NCI-H510A (cell line): ENCODE results near the gene GJB5.
A peak's percentile ranks its signal among the peaks of the same experiment; 100 is the strongest.
"Not testable (repeated sequence)": the region's sequence is repeated elsewhere in the genome, so short reads cannot be mapped to it uniquely, and the experiment has no call there.

Source experiments
- DNase-seq: peaks from one replicate; lab custom pipeline; 2025; lab: John Stamatoyannopoulos, UW

Gene GJB5

DNA sequence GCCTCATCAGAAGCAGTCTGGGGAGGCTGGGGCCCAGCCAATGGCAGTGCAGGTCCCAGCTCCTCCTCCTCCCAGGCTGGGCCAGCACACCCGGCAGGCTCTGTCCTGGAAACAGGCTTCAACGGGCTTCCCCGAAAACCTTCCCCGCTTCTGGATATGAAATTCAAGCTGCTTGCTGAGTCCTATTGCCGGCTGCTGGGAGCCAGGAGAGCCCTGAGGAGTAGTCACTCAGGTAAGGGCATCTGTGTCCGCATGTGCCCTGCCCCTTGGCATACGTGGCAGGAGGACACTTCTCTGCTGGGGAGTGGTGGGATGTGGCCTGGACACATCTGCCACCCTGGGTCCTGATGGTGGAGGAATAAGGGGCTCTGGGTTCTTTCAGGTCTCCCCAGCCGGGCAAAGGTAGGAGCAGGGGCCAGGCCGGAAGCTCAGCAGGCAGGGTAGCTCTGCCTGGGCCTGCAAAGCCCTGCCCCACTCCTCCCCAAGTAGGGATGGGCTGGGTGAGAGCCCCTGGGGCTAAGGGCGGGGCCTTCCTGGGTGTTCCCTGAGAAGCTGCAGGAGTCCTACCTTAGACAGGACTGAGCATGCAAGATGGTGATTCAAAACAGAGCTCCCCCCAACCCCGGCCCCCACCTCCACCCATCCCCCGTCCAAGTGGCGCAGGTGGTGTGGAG lies at the start of gene GJB5:
TSS of gene GJB5 (plus strand) at position 84 of the 674 bp plus-strand sequence. CDS start 2,284 bp downstream, outside the sequence.
- DNase-seq, result no peak

DNA sequence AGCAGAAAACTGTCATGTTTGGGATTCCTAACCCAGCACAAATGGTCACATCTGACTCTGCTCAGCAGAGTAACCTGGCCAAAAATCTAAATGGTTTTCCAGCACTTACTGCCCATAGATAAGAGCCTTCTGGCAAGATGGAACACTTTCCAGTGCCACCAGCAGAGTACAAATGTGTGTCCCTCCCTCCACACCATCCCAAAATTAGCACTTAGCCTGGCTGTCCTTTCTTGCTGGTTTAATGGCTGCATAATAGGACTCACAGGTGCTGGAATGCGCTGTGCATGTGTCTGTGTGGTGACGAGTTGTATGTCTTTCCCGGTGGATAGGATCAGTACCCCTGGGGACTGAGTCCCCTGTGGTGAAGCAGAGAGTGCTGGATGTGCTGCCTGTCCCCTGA lies 49.8 kb upstream of the GJB5 start:
- DNase-seq, result no peak

DNA sequence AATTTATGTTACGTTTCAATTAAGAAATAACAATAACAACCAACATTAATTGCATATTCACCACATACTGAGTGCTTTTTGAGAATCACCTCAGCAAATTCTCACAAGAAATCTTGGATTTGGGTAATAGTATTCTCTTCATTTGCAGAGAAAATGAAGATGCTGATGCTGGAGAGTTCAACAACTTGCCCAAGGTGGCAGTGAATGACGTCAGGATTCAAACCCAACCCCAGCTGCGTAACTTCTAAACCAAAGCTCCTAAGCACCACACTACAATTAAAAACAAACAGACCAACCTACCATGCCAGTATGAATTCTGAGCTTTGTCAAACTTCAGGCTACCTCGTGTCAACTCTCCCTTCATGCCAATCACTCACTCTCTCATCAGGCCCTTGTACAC lies 46.7 kb upstream of the GJB5 start:
- DNase-seq, result no peak

DNA sequence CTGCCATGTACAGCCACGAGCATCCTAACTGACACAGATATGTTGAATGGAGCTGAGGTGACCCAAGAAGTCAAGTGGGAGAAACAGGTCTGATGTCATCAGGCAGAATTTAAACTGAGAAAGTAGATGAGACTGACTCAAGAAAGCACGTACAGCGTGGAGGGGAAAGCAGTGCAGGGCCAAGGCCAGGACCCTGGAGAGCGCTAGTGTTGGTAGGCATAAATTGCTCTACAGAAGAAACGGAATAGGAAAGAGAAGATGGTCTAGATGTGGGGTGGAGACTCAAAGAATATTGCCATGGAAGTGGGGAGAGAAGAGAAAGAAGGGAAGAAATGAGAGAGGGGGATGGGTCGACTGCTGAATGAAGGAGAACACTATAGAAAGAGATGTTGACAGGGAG lies 45.3 kb upstream of the GJB5 start:
- DNase-seq, result no peak

DNA sequence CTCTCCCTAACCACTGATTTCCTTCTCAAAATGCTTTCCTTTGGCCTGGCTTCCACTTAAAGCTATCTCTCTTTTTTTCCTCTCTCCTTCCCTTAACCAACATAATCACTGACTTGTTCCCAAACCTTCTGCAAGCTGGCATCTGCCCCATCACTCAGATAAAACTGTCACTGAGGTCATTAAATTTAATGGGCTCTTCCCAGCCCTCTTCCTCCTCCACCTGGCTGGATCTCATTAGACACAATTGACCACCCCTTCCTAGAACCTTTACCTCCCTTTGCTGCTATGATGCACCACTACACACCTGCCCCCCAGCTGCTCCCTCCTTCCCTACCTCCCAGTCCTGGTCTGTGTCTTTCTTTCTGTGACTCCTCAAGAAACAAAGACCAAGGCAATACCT lies 44.0 kb upstream of the GJB5 start:
- DNase-seq, result no peak

DNA sequence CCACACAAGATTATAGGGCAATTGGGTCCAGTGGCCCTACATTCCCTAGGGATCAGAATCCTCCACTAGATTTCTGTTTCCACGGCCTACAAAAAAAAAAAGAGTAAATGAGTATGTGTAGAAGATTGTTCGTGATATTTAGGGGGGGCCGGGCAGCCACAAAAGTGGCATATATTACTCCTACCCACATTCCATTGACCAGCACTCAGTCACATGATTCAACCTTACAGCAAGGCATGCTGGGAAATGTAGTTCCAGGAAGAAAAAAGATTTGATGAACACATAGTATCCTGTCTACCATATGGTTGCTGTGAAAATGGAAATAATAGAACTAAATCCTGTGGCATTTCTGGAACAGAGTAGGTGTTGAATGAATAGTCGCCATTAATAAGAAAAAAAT lies 43.4 kb upstream of the GJB5 start:
- no peak for DNase-seq

DNA sequence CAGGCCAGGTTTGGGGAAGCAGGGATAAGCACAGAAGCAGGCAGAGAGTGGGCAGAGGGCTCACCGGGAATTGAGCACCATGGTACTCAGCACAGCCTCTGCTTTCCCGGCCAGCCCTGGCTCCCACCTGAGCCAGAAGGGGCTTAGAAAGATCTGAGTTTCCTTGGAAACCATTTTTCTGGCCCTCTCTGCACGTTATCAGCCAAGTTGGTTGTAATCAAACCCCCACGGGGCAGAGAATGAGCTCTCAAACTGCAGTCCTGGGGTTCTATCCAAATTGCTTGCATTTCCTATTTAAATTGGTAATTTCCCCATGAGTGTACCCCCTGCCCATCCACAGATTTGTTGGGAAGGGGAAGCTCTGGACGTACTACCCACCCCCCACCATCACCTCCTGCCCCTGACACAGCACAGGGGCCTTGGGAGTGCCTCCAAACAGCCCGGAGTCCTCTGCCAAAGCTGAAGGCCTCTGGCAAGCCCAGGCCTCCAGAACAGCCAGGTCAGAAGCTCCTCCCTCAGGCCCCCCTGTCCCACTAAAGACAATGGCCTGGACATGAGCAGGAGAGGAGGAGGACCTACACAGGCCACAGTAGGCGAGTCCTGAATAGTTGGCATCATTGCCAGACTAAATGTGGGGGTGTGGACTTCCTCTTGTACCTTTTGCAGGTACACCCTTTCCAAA lies 42.7 kb upstream of the GJB5 start:
- no peak for DNase-seq

DNA sequence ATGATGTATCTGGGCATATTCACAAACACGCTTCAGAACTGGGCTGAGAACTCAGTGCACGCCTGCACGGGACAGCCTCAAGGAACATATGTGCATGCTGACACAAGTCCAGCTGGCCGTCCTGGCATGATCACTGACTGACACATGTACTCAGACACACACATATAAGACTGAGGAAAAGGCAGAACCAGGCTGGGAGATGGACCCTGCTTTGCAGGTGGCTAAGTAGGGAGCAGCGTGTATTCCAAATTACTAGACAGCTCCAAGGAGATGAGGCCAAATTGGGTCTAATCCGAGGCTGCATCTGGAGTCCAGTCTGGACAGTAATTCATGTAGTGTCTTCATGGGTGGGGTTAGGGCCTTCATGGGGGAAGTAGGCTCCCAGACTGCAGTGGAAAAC lies 41.4 kb upstream of the GJB5 start:
- no peak for DNase-seq

DNA sequence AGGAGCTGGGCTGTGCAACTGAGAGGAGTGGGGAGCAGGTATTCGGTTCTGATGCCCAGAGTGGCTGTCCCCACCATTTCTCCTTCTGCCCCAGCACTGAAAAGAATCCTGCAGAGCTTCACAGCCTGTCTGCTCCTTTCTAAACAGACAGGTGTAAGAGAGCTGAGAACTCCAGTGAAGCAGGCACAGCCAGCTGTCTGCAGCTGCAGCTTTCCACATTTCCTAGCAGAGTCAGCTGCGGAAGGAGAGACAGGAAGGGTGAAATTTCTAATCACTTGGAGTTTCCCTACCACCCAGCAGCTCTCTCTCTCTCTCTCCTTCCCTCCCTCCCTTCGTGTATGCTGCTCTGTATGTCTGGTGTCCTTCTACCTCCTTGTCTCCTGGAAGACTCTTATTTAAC lies 40.5 kb upstream of the GJB5 start:
- no peak for DNase-seq

DNA sequence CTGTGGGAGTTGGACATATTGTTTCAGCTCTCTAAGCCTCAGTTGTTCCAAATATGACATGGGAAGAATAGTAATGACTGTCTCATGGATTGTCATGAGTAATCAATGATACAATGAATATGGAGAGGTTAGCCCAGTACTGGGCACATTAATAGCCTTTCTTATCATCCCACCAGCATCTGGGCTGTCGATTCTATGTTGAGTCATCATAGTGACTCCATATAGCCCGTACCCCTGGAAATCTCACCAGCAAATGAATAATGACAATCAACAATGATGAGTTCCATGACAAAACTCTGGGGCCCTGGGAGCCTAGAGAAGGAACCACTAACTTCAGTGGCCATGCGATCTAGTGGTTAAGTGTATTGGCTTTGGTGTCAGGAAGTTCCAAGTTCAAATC lies 39.7 kb upstream of the GJB5 start:
- no peak for DNase-seq

DNA sequence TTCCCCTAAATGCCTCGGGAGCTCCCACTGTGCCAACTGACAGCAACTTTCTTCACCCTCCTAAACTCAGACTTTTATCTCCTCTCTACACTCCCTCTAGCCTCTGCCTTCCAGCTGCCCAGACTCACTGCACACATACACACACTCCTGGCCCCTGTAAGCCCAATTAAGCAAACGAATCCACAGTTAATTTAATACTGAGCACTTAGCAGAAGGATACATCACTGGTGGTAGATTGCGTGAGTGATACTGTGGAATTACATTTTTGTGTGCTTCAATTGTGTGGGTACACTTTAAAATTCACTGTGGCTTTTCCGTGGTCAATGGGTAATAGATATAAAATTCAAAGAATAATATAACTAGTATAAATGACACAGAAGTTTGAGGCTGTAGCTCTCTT lies 33.6 kb upstream of the GJB5 start:
- DNase-seq, result no peak

DNA sequence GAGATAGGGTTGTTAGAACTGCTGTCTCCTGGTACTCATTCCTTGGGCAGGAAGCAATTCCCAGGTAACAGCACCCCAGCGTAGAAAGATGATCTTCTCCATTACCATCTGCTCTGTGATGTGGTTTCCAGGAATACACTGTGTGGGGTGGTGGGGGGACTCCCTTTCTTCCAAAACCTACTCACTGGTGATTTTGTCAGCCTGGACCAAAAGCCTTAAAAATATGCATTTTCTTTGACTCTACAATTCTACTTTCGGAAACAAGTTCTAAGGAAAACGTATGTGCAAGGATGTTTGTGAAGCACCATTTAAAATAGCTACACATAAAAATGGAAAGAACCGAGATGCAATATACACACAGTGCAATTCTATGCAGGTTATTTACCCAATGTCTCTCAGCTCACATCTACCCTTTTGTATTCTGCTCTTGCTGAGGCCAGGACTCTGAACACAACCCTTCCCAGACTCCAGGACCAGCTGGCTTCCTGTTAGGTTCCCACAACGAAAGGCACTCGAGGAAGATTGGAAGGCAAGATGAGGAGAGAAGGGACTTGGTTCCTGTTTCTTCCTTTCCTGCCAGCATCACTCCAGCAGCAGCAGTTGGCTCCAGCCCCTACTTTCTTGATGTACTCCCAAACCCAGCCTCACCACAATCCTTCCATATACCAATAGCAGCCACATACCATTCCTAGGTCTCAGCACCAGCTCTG lies 33.0 kb upstream of the GJB5 start:
- DNase-seq, result no peak

DNA sequence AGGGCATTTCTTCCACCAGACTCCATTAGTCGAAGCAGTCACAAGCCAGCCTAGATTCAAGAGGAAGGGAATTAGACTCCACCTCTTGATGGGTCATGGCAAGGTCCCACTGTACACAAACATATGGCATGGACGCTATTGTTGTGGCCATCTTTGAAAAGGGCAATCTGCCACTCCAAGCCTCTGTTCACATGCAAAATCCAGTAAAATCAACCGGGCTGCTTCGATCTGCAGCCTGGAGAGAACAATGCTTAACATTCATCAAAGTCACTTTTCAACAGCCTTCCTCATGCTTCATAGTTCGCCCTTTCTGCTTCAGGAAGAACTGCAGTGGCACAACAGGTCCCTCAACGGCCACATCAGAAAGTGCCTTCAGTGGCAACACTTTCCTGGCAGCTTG lies 28.0 kb upstream of the GJB5 start:
- no peak for DNase-seq

DNA sequence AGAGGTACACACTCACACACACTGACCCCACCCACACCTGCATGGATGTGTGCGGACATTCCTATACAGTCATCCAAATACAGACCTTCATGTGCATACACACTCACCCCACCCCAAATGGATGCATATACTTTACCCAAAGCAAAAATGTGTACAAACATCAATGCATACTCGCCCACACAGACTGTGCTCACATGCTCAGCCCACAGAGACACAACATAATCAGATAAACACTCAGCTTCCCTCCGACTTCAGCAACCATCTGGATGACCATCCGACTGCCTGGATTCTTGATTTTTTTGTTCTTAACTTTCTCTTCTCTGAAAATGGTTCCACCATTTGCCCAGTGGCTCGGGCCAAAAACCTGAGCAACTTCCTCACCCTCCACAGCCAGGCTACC lies 24.4 kb upstream of the GJB5 start:
- DNase-seq, result no peak

DNA sequence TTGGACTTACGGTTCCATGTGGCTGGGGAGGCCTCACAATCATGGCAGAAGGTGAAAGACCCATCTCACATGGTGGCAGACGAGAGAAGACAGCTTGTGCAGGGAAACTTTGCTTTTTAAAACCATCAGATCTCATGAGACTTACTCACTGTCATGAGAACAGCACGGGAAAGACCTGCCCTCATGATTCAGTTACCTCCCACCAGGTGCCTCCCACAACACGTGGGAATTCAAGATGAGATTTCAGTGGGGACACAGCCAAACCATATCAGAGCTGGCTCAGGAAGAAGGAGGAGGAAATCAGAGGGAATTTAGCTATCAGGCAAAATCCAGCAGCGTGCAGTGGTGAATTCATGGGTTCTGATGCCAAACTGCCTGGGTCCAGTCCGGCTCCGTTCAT lies 22.0 kb upstream of the GJB5 start:
- DNase-seq, result not testable (repeated sequence)

DNA sequence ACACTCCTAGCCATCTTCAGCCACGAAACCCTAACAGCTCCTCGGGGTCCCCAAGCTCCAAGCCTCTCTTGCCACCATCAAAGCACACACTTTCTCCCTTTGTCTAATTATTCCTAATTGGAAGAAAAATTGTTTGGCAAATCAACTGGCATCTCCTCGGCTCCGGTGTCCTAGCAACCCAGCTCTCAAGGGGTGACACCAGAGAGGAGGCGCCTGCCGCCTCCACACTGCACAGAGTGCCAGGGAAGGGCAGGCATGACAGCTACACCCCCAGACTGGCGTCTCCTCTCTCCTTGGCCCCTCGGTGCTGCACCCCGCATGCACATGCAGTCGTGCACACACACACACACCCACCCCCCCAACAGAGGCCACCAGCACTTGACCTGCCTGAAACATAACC lies 18.2 kb upstream of the GJB5 start:
- no peak for DNase-seq

DNA sequence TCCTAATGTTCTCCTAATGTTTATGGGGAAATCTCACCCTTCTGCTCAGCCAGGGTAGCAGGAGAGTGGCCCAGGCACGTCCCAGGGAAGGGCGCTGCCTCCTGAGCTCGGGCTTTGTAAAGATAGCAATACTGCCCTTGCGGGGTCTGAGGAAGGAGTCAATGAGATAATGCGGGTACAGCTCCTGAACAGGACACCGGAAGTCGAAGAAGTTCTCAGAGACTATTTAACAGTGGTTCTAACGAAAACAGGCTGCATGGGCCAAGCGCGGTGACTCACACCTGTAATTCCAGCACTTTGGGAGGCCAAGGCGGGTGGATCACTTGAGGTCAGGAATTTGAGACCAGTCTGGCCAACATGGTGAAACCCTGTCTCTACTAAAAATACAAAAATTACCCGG lies 17.6 kb upstream of the GJB5 start:
- DNase-seq, result not testable (repeated sequence)

DNA sequence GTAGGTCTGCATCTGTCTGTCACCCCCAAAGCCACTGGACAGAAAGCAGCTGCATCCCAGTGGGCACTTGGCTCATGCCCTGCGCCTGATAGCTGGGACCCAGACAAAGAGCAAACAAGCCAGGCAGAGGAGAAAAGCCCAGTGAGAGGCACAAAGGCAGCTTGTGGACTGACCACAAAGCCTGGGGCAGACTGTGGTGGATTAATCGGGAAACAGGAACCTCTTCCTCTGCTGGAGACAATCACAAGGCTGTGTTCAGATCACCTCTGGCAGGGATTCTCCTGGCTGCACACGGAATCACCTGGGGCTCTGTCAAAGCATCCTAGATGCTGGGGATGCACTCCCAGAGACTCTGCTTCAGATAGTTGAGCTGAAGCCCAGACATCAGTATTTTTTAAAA lies 15.2 kb upstream of the GJB5 start:
- DNase-seq, result peak; percentile 30

DNA sequence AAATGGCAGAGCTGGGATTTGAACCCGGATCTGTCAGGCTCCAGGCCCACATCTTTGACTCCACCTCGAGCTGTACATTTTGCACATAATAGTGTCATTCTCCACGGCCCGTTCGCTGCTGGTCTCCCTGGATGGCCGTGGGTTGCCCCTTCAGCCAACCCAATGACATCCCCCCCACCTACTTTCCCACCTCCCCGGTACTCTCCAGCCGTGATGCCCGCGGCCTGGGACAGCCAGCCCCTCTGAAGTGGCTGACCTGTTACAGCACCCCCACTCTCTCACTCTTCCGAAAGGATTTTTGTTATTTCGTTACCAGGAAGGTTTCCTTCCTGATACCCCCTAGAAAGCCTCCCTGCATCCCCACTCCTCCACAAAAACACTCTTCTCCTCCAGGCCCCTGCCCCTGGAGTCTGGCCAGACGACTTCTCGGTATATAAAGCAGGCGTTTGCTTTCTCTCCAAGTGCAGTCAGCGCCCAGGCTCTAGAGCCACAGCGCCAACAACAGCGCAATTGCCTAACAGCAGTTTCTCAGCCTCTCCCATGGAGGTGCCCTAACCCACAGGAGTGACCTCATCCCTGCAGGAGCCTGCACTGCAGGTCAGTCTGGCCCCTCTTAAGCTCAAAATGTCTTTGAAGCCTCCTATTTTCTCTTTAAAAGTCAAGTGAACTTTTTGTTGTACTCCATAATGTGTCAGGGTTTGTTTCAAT lies 14.5 kb upstream of the GJB5 start:
- peak; percentile 80 for DNase-seq

DNA sequence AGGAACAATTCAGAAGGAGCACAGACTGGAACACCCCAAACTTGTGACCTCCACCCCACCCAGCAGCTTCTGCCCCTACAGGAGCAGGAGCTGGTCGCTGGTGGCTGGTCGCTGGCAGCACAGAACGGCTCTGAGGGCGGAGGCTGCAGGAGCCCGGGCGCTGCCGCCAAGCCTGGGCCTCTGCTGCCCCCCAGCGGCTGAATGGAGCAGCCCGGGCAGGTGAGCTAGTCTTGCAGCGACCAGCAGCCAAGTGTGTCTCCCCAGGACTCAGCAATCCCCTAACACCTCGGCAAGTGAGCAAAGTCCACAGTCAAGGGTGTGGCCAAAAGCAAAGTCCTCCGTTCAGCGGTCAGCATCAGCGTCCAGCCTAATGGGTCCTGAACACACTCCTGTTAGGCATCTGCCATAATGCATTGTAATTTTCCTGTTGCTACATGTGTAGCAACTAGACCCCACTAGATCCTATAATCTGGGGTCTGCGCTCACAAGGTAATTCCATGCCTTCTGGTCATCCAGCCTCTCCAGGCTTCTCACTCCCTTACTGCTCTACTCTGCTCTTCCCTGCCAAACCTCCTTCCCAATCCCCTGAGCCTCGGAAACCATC lies 12.1 kb upstream of the GJB5 start:
- peak; percentile 89 for DNase-seq

DNA sequence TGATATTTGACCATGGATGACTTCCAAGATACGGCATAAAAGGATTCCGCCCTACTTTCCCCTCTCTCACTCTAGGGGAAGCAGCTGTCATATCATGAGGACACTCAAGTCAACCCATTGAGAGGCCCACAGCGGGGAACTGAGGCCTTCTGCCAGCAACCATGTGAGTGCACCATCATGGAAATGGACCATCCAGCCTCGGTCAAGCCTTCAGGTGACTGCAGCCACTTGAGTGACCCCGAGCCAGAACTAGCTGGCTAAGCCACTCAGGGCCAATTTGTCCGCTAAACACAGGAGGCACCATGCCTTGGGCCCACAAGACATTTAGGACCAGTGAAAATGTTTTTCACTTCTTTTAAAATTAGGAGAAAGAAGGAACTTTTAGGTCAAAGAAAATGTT lies 11.1 kb upstream of the GJB5 start:
- DNase-seq, result no peak

DNA sequence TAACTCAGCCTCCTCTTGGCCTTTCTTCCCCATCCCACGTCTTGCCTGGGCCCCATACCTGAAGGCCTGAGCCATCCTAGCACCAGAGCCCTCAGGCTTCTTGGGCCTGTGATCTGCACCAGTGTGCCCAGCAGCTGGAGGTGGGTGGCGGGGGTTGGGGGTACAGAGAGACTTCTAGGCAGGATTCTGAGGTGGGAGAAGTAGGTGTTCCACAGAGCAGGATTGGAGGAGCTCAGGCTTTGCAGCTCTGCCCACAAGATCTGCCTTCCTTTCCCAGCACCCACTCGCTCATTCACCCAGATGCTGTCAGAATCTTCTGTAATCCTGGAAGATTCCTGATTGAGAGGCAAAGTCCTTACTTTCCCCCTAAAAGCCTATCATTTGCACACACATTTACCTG lies 10.0 kb upstream of the GJB5 start:
- no peak for DNase-seq
